Uterus (tissue), 2 donors: ENCODE data around the gene MMP7.

Experiments
- CTCF ChIP-seq, 4 experiments: fragments of 200-600 bp in 2 of 4; fragments of 450-650 bp in 2 of 4; sonication (generic) in 2 of 4; IDR thresholded peaks; one replicate each; pipeline ENCODE4 v1.5.1; 2016 to 2019; ENCODE audit warnings: antibody characterized with exemption in 4 of 4, mild to moderate bottlenecking in 2 of 4, moderate library complexity in 1 of 4
- POLR2A ChIP-seq, 2 donors: fragments of 450-650 bp; IDR thresholded peaks; one replicate each; pipeline ENCODE4 v1.6.1; 2016; ENCODE audit warnings: antibody characterized with exemption in 2 of 2, mild to moderate bottlenecking in 1 of 2, moderate library complexity in 1 of 2

- TF ChIP-seq CTCF (IDR thresholded peaks at IDR 0.05) (no peak), POLR2A (IDR thresholded peaks at IDR 0.05) (no peak)
These were observed 20.0 kb downstream of the MMP7 start for GRCh38 chr11:102510439-102511135.
